ENCODE measurements around the gene KANK2. TPM values are rescaled to one million over a fixed set of nuclear protein-coding genes. Genes with fewer than 3 reads are reported as not detected.

Gene KANK2
- total RNA-seq, 2 donors from 2014 or later: 74.2 to 87.7 TPM

DNA sequence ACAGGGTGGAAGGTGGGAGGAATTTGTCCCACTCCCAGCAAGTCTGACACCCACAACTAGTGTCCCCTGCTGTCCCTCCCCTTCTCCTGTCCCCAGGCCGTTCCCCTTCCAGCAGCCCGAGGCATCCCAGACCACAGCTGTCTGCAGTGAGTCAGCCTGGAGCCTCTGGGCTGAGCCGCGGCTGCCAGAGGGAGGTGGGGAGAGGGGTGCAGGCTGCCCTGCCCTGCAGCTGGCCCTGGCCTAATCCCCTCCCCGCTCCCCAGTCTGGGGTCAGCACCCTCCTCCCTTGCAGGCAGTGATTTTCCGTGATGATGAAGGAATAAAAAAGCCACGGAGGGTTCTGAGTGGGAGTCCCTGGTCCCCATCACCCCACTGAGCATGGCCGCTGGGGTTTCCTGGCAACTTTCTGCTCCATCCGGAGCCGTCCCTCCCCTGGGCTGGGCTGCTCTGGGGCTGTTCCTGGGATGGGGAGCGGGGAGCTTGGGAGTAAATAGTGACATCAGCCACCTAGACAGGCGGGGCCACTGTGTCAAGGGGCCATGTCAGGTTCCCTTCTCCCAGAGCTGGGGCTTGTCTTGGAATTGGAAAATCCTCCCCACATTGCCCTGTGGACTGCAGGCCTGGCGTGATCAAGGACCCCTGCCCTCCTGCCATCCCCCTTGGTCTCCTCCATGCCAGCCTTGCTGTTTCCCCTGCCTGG is 58.6 kb downstream of the KANK2 start:
- Mint-ChIP-seq H3K4me1 (peaks cover 8% of the 10 kb centered on the region), H3K27me3 (ENCODE audit: insufficient read depth) (no peaks in the 10 kb centered on the region), H3K36me3 (ENCODE audit: low read depth) (peaks cover 4% of the 10 kb centered on the region), H3K4me3 (peak overlapping the region; percentile 71), H3K9me3 (peaks cover 3% of the 10 kb centered on the region), H3K27ac (no peak overlapping the region)
- Histone ChIP-seq H3K36me3 (ENCODE audit: control insufficient read depth, insufficient read depth, low read length) (no peaks in the 10 kb centered on the region), H3K9ac (ENCODE audit: extremely low read depth, low read length, poor library complexity, severe bottlenecking) (no peak overlapping the region), H3K27me3 (ENCODE audit: control insufficient read depth, insufficient read depth, low read length, poor library complexity, severe bottlenecking) (no peaks in the 10 kb centered on the region), H3K9me3 (ENCODE audit: control insufficient read depth, low read length) (no peaks in the 10 kb centered on the region), H3K27ac (ENCODE audit: low read depth, low read length) (no peak overlapping the region), H3K4me1 (ENCODE audit: control insufficient read depth, insufficient read depth, low read length) (peaks cover 5% of the 10 kb centered on the region), H3K4me3 (ENCODE audit: low read length) (no peak overlapping the region)
- no peak for TF ChIP-seq CTCF (conservative IDR thresholded peaks at IDR 0.05)
- DNase-seq: peak; percentile 88
- 65 to 67% methylated on average over 8 to 13 of the region's 13 CpGs for WGBS, 2 experiments (ENCODE audit: insufficient coverage in 1 of 2, insufficient read length in 1 of 2)

- 10 to 16% methylated on average over 23 to 28 of the region's 28 CpGs for WGBS, 2 experiments (ENCODE audit: insufficient coverage in 1 of 2, insufficient read length in 1 of 2)
- peaks cover 9% of the 10 kb centered on the region for H3K36me3 ChIP-seq (ENCODE audit: control insufficient read depth, insufficient read depth, low read length)
- Mint-ChIP-seq H3K9me3 (peaks cover 3% of the 10 kb centered on the region), H3K27ac (peak overlapping the region; percentile 93), H3K4me3 (peak overlapping the region; percentile 71), H3K36me3 (ENCODE audit: low read depth) (peaks cover 13% of the 10 kb centered on the region), H3K4me1 (peaks cover 8% of the 10 kb centered on the region), H3K27me3 (ENCODE audit: insufficient read depth) (no peaks in the 10 kb centered on the region)
- H3K4me1 ChIP-seq (ENCODE audit: control insufficient read depth, insufficient read depth, low read length): peaks cover 2% of the 10 kb centered on the region
- DNase-seq: peak; percentile 92
- peak overlapping the region; percentile 38 for H3K9ac ChIP-seq (ENCODE audit: extremely low read depth, low read length, poor library complexity, severe bottlenecking)
- no peaks in the 10 kb centered on the region for H3K9me3 ChIP-seq (ENCODE audit: control insufficient read depth, low read length)
- TF ChIP-seq CTCF (conservative IDR thresholded peaks at IDR 0.05): peak; percentile 80
- H3K27me3 ChIP-seq (ENCODE audit: control insufficient read depth, insufficient read depth, low read length, poor library complexity, severe bottlenecking): no peaks in the 10 kb centered on the region
- H3K4me3 ChIP-seq (ENCODE audit: low read length): peak overlapping the region; percentile 74
- H3K27ac ChIP-seq (ENCODE audit: low read depth, low read length): peak overlapping the region; percentile 81
Observed at GRCh38 chr19:11137542-11138384, 59.6 kb downstream of the KANK2 start.

- TF ChIP-seq CTCF (conservative IDR thresholded peaks at IDR 0.05): no peak
- no peaks in the 10 kb centered on the region for H3K4me1 ChIP-seq (ENCODE audit: control insufficient read depth, insufficient read depth, low read length)
- H3K36me3 ChIP-seq (ENCODE audit: control insufficient read depth, insufficient read depth, low read length): peaks cover 21% of the 10 kb centered on the region
- DNase-seq: no peak
- H3K27me3 ChIP-seq (ENCODE audit: control insufficient read depth, insufficient read depth, low read length, poor library complexity, severe bottlenecking): no peaks in the 10 kb centered on the region
- Mint-ChIP-seq H3K4me3 (no peak overlapping the region), H3K9me3 (peaks cover 3% of the 10 kb centered on the region), H3K27me3 (ENCODE audit: insufficient read depth) (no peaks in the 10 kb centered on the region), H3K36me3 (ENCODE audit: low read depth) (peaks cover 23% of the 10 kb centered on the region), H3K4me1 (peaks cover 7% of the 10 kb centered on the region), H3K27ac (no peak overlapping the region)
- H3K9ac ChIP-seq (ENCODE audit: extremely low read depth, low read length, poor library complexity, severe bottlenecking): no peak overlapping the region
- no peak overlapping the region for H3K27ac ChIP-seq (ENCODE audit: low read depth, low read length)
- WGBS, 2 experiments (ENCODE audit: insufficient coverage in 1 of 2, insufficient read length in 1 of 2): 87 to 91% methylated on average over 12 to 14 of the region's 14 CpGs
- no peaks in the 10 kb centered on the region for H3K9me3 ChIP-seq (ENCODE audit: control insufficient read depth, low read length)
- no peak overlapping the region for H3K4me3 ChIP-seq (ENCODE audit: low read length)
Observed at GRCh38 chr19:11136400-11137101, 60.8 kb downstream of the KANK2 start.
